Stimulated activated CD4-positive, alpha-beta T cell treated with anti-CD3 and anti-CD28 coated beads, Interleukin-1b, Interleukin-23, amount 100 ng/mL, for 48 hours (primary cell): ENCODE results near the gene TSPAN4.

Experiments used
- DNase-seq: peaks from one replicate; pipeline ENCODE4 v3.0.0-alpha.2; 2020

TSPAN4 gene

DNA sequence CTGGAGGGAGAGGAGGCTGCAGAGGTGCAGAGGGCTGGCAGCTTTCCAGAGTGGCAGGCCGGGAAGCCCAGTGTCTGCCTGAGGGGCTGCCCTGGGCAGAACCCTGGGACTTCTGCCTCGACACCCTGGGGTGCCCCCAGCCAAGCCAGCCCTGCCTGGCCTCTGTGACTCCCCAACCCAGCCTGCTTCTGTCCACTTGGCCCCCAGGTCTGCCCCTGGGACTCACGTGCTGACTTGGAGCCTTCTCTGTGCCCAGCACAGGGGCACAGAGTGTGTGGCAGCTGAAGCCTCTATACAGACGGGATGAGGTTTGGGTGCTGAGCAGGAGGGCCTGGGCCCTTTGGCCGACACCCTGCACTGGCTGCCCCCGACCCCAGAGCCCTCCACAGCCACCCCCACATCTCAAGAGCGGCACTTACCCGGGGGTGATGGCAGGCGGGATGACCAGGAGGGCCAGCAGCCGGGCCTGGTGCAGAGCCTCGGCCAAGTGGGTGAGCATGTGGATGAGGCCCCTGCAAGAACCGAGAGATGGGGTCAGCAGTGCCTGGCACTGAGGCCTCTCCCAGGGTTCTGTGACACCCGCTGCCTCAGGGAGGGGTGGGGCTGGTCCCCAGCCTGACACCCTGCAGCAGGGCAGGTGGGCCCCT is 50.5 kb downstream of the TSPAN4 start:
- no peak for DNase-seq

GRCh38 chr11:894575-895201 is 52.0 kb downstream of the TSPAN4 start:
- DNase-seq: no peak

DNA sequence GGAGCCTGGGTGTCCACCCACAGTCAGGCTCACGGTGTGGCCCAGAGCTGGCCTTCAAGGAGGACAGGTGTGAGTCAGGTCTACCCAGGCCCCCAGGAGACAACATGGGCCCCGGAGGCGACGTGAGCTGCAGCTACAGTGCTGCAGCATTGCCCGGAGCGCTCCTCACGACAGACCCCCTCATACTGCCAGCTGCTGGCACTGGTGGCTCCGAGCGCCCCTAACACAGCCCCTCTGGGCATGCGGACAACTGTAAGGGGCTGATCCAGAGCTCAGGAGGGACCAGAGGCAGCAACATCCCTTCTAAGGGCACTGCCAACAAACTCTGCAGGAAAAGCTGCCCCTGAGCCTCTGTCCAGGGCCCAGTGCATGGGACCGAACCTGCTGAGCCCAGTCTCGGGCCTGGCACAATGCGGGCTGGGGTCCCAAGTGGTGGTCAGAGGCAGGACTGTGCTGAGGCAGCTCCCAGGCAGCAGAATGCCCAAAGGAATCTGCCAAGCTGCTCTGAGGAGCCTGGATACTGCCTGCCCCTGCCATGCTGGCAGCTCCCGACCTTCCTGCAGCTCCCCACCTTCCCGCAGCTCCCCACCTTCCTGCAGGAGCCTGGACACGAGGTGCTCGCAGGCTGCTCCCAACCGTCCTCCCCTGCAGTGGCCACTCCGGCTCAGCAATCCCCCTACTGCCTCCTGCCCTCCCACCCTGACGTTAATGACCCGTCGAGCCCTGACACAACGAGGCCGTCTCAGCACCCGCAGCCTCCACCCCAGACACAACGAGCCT is 52.9 kb downstream of the TSPAN4 start:
- DNase-seq: no peak

GRCh38 chr11:897253-898142 is 54.8 kb downstream of the TSPAN4 start:
- no peak for DNase-seq

DNA sequence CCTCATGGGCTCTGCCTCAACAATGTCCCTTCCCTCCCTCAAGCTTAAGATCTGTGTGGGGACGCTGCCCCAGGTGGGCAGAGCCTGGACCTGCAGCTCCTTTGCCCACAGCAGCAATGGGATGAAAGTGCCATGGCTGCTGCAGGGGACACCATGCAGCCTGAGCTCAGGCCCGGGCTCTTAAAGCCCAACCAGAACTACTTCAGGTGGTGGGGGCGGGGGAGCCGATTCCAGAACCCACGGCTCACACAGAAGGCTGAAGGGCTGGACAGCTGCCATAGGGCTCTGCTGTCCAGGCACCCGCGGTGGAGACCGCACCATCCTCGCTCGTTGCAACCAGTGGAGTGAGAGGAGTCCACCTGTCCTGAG is 55.5 kb downstream of the TSPAN4 start:
- DNase-seq: no peak

DNA sequence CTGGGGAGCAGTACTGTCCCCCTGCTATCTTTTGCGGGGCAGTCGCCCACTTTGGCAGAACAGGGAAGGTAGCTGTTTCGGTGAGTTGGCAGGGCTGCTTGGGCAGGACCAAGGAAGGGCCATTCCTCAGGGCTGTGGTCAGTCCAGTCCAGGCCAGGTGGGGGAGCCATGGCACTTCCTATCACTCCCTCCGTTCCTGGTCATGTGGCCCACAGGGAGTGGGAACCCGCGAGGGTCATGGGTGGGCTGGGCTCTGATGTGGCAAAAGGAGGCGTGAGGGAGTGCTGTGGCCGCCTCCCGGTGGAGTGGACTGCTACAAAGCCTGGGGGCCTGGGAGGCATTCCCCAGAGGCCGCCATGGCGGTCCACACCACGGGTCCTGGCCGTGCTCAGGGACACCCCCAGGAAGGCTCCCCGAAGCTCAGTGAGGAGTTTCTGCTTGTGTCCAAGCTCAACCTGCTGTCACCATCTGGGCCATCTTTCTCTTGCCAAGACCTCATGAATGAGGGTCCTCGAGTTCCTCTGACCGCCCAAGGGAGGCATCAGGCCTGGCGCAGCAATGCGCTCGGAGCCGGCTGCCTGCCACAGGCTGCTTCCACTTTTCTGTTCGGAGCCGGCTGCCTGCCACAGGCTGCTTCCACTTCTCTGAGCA is 56.0 kb downstream of the TSPAN4 start:
- no peak for DNase-seq

- no peak for DNase-seq
These were observed 57.1 kb downstream of the TSPAN4 start for GRCh38 chr11:899724-900123.

DNA sequence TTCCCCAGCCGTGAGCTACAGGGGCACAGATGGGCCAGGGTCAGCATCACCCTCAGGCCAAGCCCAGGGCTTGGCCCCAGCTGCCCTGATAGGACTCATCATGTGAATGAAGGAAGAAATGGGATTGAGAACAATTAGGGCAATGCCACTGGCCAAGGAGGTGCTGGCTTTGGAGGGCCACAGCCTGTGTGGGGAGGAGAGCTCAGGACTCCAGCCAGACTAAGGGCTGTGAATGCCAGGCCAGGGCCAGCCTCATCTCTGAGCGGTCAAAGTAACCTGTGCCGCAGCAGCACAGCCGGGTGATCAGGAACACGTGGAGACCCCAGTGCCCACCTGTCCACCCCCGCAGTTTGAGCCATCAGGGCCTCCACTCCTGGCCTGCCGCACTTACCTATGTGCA is 57.9 kb downstream of the TSPAN4 start:
- DNase-seq: no peak

GRCh38 chr11:901452-902061 is 58.9 kb downstream of the TSPAN4 start:
- DNase-seq: no peak

- DNase-seq: no peak
These were observed 61.7 kb downstream of the TSPAN4 start for GRCh38 chr11:904380-904779.

- no peak for DNase-seq
These were observed 63.3 kb downstream of the TSPAN4 start for GRCh38 chr11:905952-906351.

- no peak for DNase-seq
These were observed 65.0 kb downstream of the TSPAN4 start for GRCh38 chr11:907668-908067.

GRCh38 chr11:908273-908672 is 65.6 kb downstream of the TSPAN4 start:
- no peak for DNase-seq

DNA sequence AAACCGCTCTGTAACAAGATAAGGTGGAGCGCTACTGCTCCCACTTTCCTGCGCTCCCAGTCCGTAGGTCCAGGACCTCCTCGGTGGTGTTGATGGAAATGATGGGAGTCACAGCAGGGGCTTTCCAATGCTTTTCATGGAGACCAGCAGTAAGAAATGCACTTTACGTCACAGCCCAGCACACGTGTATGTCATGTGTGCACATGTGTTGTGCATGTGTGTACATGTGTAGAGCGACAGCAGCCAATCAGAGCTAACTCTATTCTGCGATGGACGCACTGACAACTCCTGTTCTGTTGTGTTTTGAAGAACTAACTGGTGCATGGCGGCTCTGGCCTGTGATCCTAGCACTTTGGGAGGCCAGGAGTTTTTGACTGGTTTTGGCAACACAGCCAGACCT is 66.8 kb downstream of the TSPAN4 start:
- DNase-seq: no peak

GRCh38 chr11:910044-910588 is 67.5 kb downstream of the TSPAN4 start:
- DNase-seq: no peak

- peak; percentile 85 for DNase-seq
These were observed 68.0 kb downstream of the TSPAN4 start, which contains the start of gene CHID1 for GRCh38 chr11:910589-911030. Gene CHID1 (minus strand): TSS chr11:910810. CDS start chr11:904816, 5,994 bp downstream.

DNA sequence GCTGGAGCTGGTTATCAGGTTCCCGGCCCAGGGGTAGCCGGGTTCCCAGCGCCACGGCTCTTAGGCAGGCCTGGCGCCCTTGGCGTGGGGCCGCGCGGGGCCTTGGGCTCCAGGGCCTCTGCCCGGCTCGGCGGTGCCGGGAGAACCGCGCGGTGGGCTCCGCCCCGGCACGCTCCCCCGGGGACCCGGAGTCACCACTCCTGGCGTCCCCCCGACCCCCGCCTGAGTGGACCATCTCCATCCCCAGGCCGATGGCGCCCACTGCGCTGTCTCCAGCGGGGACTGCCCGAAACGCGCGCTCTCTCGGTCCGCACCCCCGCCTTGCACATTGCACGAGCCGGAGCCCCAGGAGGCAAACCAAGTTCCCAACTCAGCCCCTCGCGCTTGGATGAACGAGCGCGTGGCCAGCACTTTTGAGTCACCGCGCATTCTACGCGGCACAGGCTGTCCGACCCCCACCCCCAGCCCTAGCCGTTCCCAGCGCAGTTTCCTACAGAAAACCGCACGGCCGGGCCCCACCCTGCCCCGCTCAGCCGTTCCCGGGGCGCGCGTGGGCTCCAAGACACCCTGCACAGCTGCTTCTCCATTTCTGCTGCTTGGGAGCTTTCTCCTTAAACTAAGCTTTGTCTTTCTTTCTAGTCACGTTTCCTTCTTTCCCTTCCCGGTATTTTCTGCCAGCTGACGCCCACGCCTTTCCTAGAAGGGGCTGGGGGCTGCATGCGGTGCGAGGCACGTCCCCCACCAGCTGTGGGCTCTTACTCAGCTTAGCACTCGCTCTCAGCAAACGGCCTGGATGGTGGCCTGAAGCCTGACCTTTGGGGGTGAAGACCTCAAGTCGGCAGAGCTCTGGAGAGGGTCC is 68.6 kb downstream of the TSPAN4 start:
- peak; percentile 48 for DNase-seq

GRCh38 chr11:911890-912219 is 69.2 kb downstream of the TSPAN4 start:
- DNase-seq: no peak

- DNase-seq: no peak
These were observed 69.6 kb downstream of the TSPAN4 start for GRCh38 chr11:912266-912665.

DNA sequence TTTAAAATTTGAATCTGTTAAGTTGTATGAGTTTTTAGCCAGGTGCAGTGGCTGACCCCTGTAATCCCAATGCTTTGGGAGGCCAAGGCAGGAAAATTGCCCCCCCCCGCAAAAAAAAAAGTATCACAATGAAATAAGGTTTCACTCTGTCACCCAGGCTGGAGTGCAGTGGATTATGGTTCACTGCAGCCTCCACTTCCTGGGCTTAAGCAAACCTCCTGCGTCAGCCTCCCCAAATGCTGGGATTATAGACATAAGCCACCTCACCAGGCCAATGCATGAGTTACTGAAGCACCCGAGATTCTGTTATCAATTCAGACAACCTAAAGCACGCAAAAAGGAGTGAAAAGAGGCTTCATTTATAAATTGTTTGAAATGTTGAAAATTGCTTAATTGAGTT is 70.4 kb downstream of the TSPAN4 start:
- no peak for DNase-seq

GRCh38 chr11:914204-914603 is 71.6 kb downstream of the TSPAN4 start:
- no peak for DNase-seq
